NAMALWA (cell line): ENCODE results near the gene HTR4.
A peak's percentile ranks its signal among the peaks of the same experiment; 100 is the strongest.
"Not testable (repeated sequence)": the region's sequence is repeated elsewhere in the genome, so short reads cannot be mapped to it uniquely, and the experiment has no call there.

Experiments
- DNase-seq: peaks from one replicate; pipeline ENCODE4 v3.0.0-alpha.2; 2015; ENCODE audit warnings: low spot score

HTR4 gene

GRCh38 chr5:148532969-148533670, 121.2 kb downstream of the HTR4 start:
- no peak for DNase-seq

DNA sequence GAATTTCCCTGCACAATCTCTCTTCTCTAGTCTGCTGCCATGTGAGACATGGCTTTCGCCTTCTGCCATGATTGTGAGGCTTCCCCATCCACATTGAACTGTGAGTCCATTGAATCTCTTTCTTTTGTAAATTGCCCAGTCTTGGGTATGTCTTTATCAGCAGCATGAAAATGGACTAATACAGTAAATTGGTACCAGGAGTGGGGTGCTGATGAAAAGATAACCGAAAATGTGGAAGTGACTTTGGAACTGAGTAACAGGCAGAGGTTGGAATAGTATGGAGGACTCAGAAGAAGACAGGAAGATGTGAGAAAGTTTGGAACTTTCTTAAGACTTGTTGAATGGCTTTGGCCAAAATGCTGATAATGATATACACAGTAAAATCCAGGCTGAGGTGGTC, 124.9 kb downstream of the HTR4 start:
- not testable (repeated sequence) for DNase-seq

DNA sequence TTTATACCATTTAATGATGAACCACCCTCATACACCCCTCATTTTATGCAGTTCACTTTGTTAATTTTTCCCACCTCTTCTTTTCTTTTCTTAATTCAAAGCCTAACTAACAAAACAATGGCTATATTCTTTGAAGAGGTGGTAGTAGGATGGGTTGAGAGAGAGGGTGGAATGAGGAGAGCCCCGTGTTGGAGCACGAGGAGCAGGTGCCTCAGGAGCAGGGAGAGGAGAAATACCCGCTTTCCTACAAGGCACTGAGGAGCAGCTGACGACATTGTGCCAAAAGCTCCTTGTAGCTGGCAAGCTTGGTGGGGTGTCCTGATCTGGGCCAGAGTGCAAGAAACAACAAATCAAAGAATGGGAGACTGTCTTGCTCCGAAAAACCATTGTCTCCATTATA, 129.6 kb downstream of the HTR4 start:
- DNase-seq = no peak

GRCh38 chr5:148523139-148523538, 131.2 kb downstream of the HTR4 start:
- no peak for DNase-seq

DNA sequence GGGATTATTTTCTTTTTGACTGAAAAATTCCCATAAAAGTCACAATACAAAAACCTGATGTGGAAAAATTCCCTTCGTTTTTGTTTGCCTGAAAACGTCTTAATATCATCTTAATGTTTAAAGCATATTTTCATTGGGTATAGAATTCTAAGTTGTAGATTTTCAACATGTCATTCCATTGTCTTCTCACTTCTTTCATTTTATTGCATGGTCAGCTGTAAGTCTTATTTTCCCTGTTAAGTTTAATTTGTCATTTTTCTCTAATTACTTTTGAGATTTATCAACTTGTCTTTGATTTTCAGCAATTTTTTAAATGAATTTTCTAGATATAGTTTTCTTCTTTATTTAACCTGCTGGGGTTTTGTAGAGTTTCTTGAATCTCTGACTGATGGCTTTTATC, 138.9 kb downstream of the HTR4 start:
- no peak for DNase-seq

- DNase-seq = no peak
These were observed 140.0 kb downstream of the HTR4 start for GRCh38 chr5:148514344-148514743.

DNA sequence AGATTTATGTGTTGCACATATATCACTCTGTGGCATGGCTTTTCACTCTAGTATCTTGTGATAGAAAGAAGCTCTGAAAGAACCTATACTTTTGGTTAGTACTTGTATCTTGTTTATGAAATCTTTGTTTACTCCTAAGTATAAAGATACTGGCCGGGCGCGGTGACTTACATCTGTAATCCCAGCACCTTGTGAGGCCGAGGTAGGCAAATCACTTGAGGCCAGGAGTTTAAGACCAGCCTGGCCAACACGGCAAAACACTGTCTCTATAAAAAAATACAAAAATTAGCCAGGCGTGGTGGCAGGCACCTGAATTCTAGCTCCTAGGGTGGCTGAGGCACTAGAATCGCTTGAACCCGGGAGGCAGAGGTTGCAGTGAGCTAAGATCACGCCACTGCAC, 141.8 kb downstream of the HTR4 start:
- DNase-seq = no peak

- DNase-seq = no peak
These were observed 142.4 kb downstream of the HTR4 start for GRCh38 chr5:148511810-148512347.

DNA sequence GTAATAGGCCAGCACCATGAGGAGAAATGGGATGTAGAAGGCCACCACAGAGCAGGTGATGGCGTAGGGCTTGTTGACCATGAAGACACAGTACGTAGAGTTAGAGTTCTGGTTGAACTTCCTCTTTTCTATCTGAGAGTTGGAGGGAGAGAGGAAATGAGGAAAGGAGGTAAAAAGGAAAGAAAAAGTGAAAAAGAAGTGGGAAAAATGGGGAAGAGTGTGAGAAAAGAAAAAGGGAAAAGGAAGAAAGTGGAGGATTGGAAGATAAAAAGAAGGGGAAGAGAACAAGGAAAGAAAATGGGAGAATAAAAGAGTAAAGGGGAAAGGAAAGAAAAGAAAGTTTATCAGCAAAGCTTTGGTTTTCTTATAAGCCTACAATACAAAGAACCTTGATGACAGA, 144.4 kb downstream of the HTR4 start:
- DNase-seq = no peak

GRCh38 chr5:148507648-148508047, 146.7 kb downstream of the HTR4 start:
- no peak for DNase-seq

GRCh38 chr5:148499452-148499851, 154.9 kb downstream of the HTR4 start:
- no peak for DNase-seq

GRCh38 chr5:148497757-148498156, 156.6 kb downstream of the HTR4 start:
- no peak for DNase-seq

- no peak for DNase-seq
These were observed 162.0 kb downstream of the HTR4 start for GRCh38 chr5:148492351-148492750.

GRCh38 chr5:148491793-148492184, 162.5 kb downstream of the HTR4 start:
- DNase-seq = no peak

GRCh38 chr5:148491015-148491792, 163.1 kb downstream of the HTR4 start:
- DNase-seq = no peak

- no peak for DNase-seq
These were observed 165.6 kb downstream of the HTR4 start for GRCh38 chr5:148488757-148489156.

DNA sequence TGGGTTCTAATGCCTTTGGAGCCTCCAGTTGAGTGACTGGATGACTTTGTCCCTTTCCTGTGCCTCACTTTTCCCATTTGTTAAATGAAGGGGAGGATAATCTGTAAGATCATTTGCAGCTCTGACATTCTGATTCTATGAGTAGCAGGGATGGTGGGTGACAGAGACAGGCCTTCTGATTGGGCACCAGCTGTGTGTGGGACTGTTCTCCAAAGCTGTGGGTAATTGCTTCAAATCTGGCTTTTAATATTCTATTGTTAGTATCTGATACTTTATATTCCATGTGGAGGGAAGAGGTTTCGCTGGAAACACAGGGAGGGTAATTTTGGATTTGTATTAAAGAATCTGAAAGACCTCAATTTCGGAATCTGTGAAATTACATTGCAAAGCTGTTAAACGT, 167.9 kb downstream of the HTR4 start:
- no peak for DNase-seq

DNA sequence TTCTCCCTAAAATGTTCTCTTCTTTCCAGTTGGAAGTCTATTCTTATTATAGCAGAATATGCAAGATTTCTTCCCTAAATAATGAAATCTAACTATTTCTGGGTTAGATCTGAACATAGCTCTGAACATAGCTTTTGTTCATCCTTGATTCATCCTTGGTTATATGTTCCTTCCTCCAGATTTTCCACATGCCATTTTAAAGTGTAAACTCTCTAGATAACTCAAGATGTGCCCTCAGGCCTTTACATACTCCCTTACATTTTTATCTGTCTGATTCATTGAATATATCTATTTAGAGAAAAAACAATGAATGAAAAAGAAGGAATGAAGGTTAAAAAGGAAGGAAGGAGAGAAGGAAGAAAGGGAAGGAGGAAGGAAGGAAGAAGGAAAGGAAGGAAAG, 169.7 kb downstream of the HTR4 start:
- DNase-seq = no peak

DNA sequence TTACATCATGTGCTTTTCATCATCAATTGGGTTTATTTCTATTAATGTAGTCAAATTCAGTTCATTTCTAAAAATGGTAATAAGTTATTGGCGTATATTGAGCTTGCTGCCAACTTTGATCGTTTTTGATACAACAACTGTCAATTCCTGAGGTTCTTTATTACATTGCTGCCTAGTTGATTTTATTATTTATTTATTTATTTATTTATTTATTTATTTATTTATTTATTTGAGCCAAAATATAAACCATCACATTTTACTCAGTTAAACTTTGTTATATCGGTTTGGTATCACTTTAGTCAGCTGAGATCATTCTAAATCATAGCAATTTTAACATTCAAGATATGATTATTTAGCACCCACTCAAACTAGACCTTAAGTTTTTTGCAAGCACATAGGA, 170.6 kb downstream of the HTR4 start:
- DNase-seq = no peak

GRCh38 chr5:148482697-148483462, 171.4 kb downstream of the HTR4 start:
- peak; percentile 60 for DNase-seq

GRCh38 chr5:148482196-148482595, 172.1 kb downstream of the HTR4 start:
- DNase-seq = no peak

- DNase-seq = no peak
These were observed 176.9 kb downstream of the HTR4 start for GRCh38 chr5:148477429-148477828.

DNA sequence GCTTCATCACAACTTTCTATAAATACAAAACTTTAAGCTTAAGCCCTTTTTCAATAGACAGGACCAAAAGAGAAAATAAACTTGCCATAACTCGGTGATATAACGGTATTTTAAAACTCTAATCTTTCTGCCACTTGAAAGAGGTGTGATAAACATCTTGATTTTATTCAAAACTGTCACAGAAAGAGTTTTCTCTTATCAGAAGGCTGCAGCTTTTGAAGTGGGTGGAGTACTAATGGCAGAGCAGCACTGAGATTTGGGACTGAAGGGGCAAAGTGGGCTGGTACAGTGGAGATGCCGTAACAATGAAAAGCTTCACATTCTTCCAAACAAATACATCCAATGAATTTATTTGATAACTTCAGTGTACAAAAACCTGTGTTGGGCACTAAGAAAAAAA, 178.0 kb downstream of the HTR4 start:
- no peak for DNase-seq
